DND-41 (cell line): ENCODE measurements around the gene SLC7A9.

Experiments used
- ATAC-seq: fragments of 200-7000 bp; cut with Tn5 transposase; 3 replicates; pipeline ENCODE4 v1.9.1; 2021; ENCODE audit warnings: low read depth; ENCODE audit not compliant: insufficient read depth
- DNase-seq: peaks from one replicate; pipeline ENCODE4 v3.0.0-alpha.2; 2020
- H2AFZ ChIP-seq: 2 replicates; pipeline ENCODE4 v1.6.0; 2012; ENCODE audit warnings: low read depth, low read length
- H3K27ac ChIP-seq: 2 replicates; pipeline ENCODE4 v1.5.1; 2012; ENCODE audit warnings: low read length, inconsistent platforms
- H3K27me3 ChIP-seq: fragments of 200-600 bp; sonication (generic); 2 replicates; pipeline ENCODE4 v1.6.0; 2012; ENCODE audit warnings: low read length, mild to moderate bottlenecking, inconsistent platforms; ENCODE audit not compliant: insufficient read depth, poor library complexity
- H3K36me3 ChIP-seq: 2 replicates; pipeline ENCODE4 v1.5.1; 2012; ENCODE audit warnings: low read length, inconsistent platforms; ENCODE audit not compliant: insufficient read depth
- H3K4me1 ChIP-seq: 2 replicates; pipeline ENCODE4 v1.5.1; 2012; ENCODE audit warnings: mild to moderate bottlenecking, low read length; ENCODE audit not compliant: insufficient read depth
- H3K4me2 ChIP-seq: 2 replicates; pipeline ENCODE4 v1.6.0; 2012; ENCODE audit warnings: mild to moderate bottlenecking, moderate library complexity, low read length, inconsistent platforms; ENCODE audit not compliant: insufficient read depth
- H3K4me3 ChIP-seq, 2 experiments: fragments of 200-600 bp in 1 of 2; shearing (Covaris generic) in 1 of 2; 2 replicates each; pipeline ENCODE4 v1.5.1; 2012 to 2016; ENCODE audit warnings: inconsistent platforms in 2 of 2, low read length in 2 of 2, mild to moderate bottlenecking in 2 of 2, low read depth in 1 of 2, moderate library complexity in 1 of 2
- H3K79me2 ChIP-seq: 2 replicates; pipeline ENCODE4 v1.6.0; 2012; ENCODE audit warnings: low read length, inconsistent platforms; ENCODE audit not compliant: insufficient read depth
- H3K9ac ChIP-seq: 2 replicates; pipeline ENCODE4 v1.6.0; 2012; ENCODE audit warnings: low read depth, mild to moderate bottlenecking, inconsistent platforms, low read length, moderate library complexity
- H3K9me3 ChIP-seq: 2 replicates; pipeline ENCODE4 v1.5.1; 2012; ENCODE audit warnings: low read length, moderate library complexity, mild to moderate bottlenecking, inconsistent platforms; ENCODE audit not compliant: insufficient read depth, severe bottlenecking
- H4K20me1 ChIP-seq: 2 replicates; pipeline ENCODE4 v1.6.0; 2012; ENCODE audit warnings: low read length; ENCODE audit not compliant: insufficient read depth
- CTCF ChIP-seq: IDR thresholded peaks from 2 replicates; pipeline ENCODE4 v1.5.1; 2012; ENCODE audit warnings: borderline replicate concordance, low read length, moderate library complexity, mild to moderate bottlenecking; ENCODE audit not compliant: poor library complexity, severe bottlenecking; ENCODE audit errors: extremely low read depth
- EZH2 ChIP-seq: IDR thresholded peaks from 3 replicates; pipeline ENCODE4 v1.6.1; 2012; ENCODE audit warnings: borderline replicate concordance, low read depth, mild to moderate bottlenecking, moderate library complexity, low read length, inconsistent platforms; ENCODE audit not compliant: severe bottlenecking

The SLC7A9 gene

GRCh38 chr19:32910874-32911273 lies 41.3 kb upstream of the SLC7A9 start:
- ATAC-seq (no peak), DNase-seq (no peak)
- H3K36me3 ChIP-seq = peaks cover 36% of the 10 kb centered on the region
- no peak overlapping the region for H3K4me2 ChIP-seq
- no peaks in the 10 kb centered on the region for H3K9me3 ChIP-seq
- no peaks in the 10 kb centered on the region for H3K27me3 ChIP-seq
- H3K27ac ChIP-seq = no peak overlapping the region
- TF ChIP-seq EZH2 = no peak
- no peak for TF ChIP-seq CTCF
- no peak overlapping the region for H3K9ac ChIP-seq
- no peak overlapping the region for H3K4me3 ChIP-seq
- no peaks in the 10 kb centered on the region for H3K79me2 ChIP-seq
- H4K20me1 ChIP-seq = no peaks in the 10 kb centered on the region
- H3K4me1 ChIP-seq = no peaks in the 10 kb centered on the region
- H2AFZ ChIP-seq = no peak overlapping the region

GRCh38 chr19:32910094-32910493 lies 40.5 kb upstream of the SLC7A9 start:
- DNase-seq (no peak), ATAC-seq (no peak)
- Histone ChIP-seq H3K36me3 (peaks cover 40% of the 10 kb centered on the region), H4K20me1 (no peaks in the 10 kb centered on the region), H3K79me2 (no peaks in the 10 kb centered on the region), H3K4me1 (no peaks in the 10 kb centered on the region), H3K9ac (no peak overlapping the region), H2AFZ (no peak overlapping the region), H3K27ac (no peak overlapping the region), H3K27me3 (no peaks in the 10 kb centered on the region), H3K9me3 (peaks cover 5% of the 10 kb centered on the region), H3K4me3 (no peak overlapping the region), H3K4me2 (no peak overlapping the region)
- TF ChIP-seq CTCF (no peak), EZH2 (no peak)

GRCh38 chr19:32909257-32909656 lies 39.7 kb upstream of the SLC7A9 start:
- DNase-seq (no peak), ATAC-seq (no peak)
- peaks cover 40% of the 10 kb centered on the region for H3K36me3 ChIP-seq
- H3K27me3 ChIP-seq = no peaks in the 10 kb centered on the region
- TF ChIP-seq CTCF (no peak), EZH2 (no peak)
- no peak overlapping the region for H3K4me3 ChIP-seq
- no peaks in the 10 kb centered on the region for H4K20me1 ChIP-seq
- H3K79me2 ChIP-seq = no peaks in the 10 kb centered on the region
- H3K4me2 ChIP-seq = no peak overlapping the region
- H3K9me3 ChIP-seq = peaks cover 5% of the 10 kb centered on the region
- H2AFZ ChIP-seq = no peak overlapping the region
- no peak overlapping the region for H3K9ac ChIP-seq
- no peak overlapping the region for H3K27ac ChIP-seq
- no peaks in the 10 kb centered on the region for H3K4me1 ChIP-seq

GRCh38 chr19:32908641-32909190 lies 39.1 kb upstream of the SLC7A9 start:
- H3K79me2 ChIP-seq = no peaks in the 10 kb centered on the region
- no peak overlapping the region for H3K9ac ChIP-seq
- no peak overlapping the region for H3K27ac ChIP-seq
- no peak overlapping the region for H3K4me3 ChIP-seq
- H2AFZ ChIP-seq = no peak overlapping the region
- no peaks in the 10 kb centered on the region for H3K4me1 ChIP-seq
- no peak for ATAC-seq
- no peak overlapping the region for H3K4me2 ChIP-seq
- H3K36me3 ChIP-seq = peaks cover 36% of the 10 kb centered on the region
- TF ChIP-seq EZH2 = no peak
- no peak for TF ChIP-seq CTCF
- H4K20me1 ChIP-seq = no peaks in the 10 kb centered on the region
- no peaks in the 10 kb centered on the region for H3K27me3 ChIP-seq
- DNase-seq = no peak
- peaks cover 5% of the 10 kb centered on the region for H3K9me3 ChIP-seq
